ENCODE measurements around the gene MYH14. TPM values are rescaled to one million over a fixed set of nuclear protein-coding genes. Genes with fewer than 3 reads are reported as not detected.

MYH14 gene
- total RNA-seq, 4 donors from 2014 or later: 8.3 to 82.1 (median 12.4) TPM

GRCh38 chr19:50202962-50203280, 501 bp upstream of the MYH14 start:
- no peak for TF ChIP-seq CTCF (IDR thresholded peaks at IDR 0.05; ENCODE audit: low read depth)

GRCh38 chr19:50204081-50204428, 633 bp downstream of the MYH14 start:
- no peak for TF ChIP-seq CTCF (IDR thresholded peaks at IDR 0.05; ENCODE audit: low read depth)

GRCh38 chr19:50204811-50205675, 1.6 kb downstream of the MYH14 start:
- TF ChIP-seq CTCF (IDR thresholded peaks at IDR 0.05; ENCODE audit: low read depth): no peak

- no peak for TF ChIP-seq CTCF (IDR thresholded peaks at IDR 0.05; ENCODE audit: low read depth)
Observed at GRCh38 chr19:50205681-50206138, 2.3 kb downstream of the MYH14 start.

GRCh38 chr19:50206191-50206590, 2.8 kb downstream of the MYH14 start:
- no peak for TF ChIP-seq CTCF (IDR thresholded peaks at IDR 0.05; ENCODE audit: low read depth)

- no peak for TF ChIP-seq CTCF (IDR thresholded peaks at IDR 0.05; ENCODE audit: low read depth)
Observed at GRCh38 chr19:50207730-50208129, 4.3 kb downstream of the MYH14 start.

GRCh38 chr19:50209131-50209530, 5.7 kb downstream of the MYH14 start:
- no peak for TF ChIP-seq CTCF (IDR thresholded peaks at IDR 0.05; ENCODE audit: low read depth)

Measured in subcutaneous adipose tissue (tissue), 4 donors.